HepG2 (cell line): Measurements from ENCODE around the gene FGF10. TPM values are rescaled to one million over a fixed set of nuclear protein-coding genes. Genes with fewer than 3 reads are reported as not detected.

ENCODE experiments used
- ATAC-seq: fragments of 200-7000 bp; cut with Tn5 transposase; 3 replicates; pipeline ENCODE4 v1.9.1; 2020; ENCODE audit warnings: mild to moderate bottlenecking, moderate library complexity
- BruUV-seq: library from RNA; stranded (reverse); fragments of 400-500 nt; replicated peaks from 2 replicates; lab custom pipeline; 2021; lab: Mats Ljungman, UMichigan
- CTCF ChIA-PET: fragments of 300-600 bp; formaldehyde crosslinking; extraction: SDS; loops from one replicate; lab custom pipeline; 2021; ENCODE audit warnings: low total read pairs, inconsistent platforms, low intra/inter-chr PET ratio; lab: Yijun Ruan, JAX
- POLR2A ChIA-PET: fragments of 350-600 bp; sonication (Branson Sonifier 250); formaldehyde crosslinking; loops from one replicate; lab custom pipeline; 2020; ENCODE audit warnings: antibody characterized with exemption, inconsistent platforms; lab: Yijun Ruan, JAX
- DNase-seq: peaks from one replicate; pipeline ENCODE4 v3.0.0-alpha.2; 2015; ENCODE audit warnings: low spot score
- FAIRE-seq: peaks from 3 replicates; lab custom pipeline; 2011; peaks lifted over from hg19 to GRCh38; lab: Jason Lieb, UNC
- H2AFZ ChIP-seq: one replicate; pipeline ENCODE4 v1.6.1; 2011; ENCODE audit warnings: low read length, inconsistent platforms
- H3K27ac ChIP-seq: fragments of 300-600 bp; 3 replicates; pipeline ENCODE4 v1.8.0; 2011; ENCODE audit warnings: mixed run types, mild to moderate bottlenecking, mixed read lengths, low read length, inconsistent platforms; ENCODE audit not compliant: insufficient read depth; ENCODE audit errors: extremely low read length
- H3K27me3 ChIP-seq, 2 experiments: fragments of 200-600 bp in 1 of 2; 2 replicates in 1 of 2; 3 replicates in 1 of 2; pipeline versions ENCODE4 v1.6.0 to v1.8.0; 2011; ENCODE audit warnings: low read length in 2 of 2, mild to moderate bottlenecking in 2 of 2, moderate library complexity in 2 of 2, inconsistent platforms in 1 of 2; ENCODE audit not compliant: insufficient read depth in 2 of 2, control insufficient read depth in 1 of 2
- H3K36me3 ChIP-seq, 2 experiments: fragments of 200-600 bp in 1 of 2; replicated peaks in 1 of 2; 2 replicates in 1 of 2; 3 replicates in 1 of 2; pipeline versions ENCODE4 v1.5.1 to v1.8.0; 2011; ENCODE audit warnings: low read length in 2 of 2, inconsistent platforms in 1 of 2; ENCODE audit not compliant: insufficient read depth in 2 of 2, control insufficient read depth in 1 of 2
- H3K4me1 ChIP-seq: 2 replicates; pipeline ENCODE4 v1.5.1; 2012; ENCODE audit warnings: low read length, inconsistent platforms; ENCODE audit not compliant: insufficient read depth
- H3K4me2 ChIP-seq: 2 replicates; pipeline ENCODE4 v1.6.0; 2011; ENCODE audit warnings: low read depth, low read length, inconsistent platforms
- H3K4me3 ChIP-seq, 3 experiments: fragments of 200-600 bp in 1 of 3; sonication (generic), shearing (Covaris generic) in 1 of 3; replicated peaks in 1 of 3; 2 replicates each; pipeline ENCODE4 v1.5.1; 2011 to 2016; ENCODE audit warnings: low read length in 3 of 3, inconsistent platforms in 2 of 3, low read depth in 2 of 3, mild to moderate bottlenecking in 2 of 3, control low read depth in 1 of 3, mixed read lengths in 1 of 3; ENCODE audit not compliant: insufficient read depth in 1 of 3
- H3K79me2 ChIP-seq: one replicate; pipeline ENCODE4 v1.6.1; 2011; ENCODE audit warnings: low read length, inconsistent platforms; ENCODE audit not compliant: insufficient read depth
- H3K9ac ChIP-seq: 2 replicates; pipeline ENCODE4 v1.6.0; 2011; ENCODE audit warnings: mild to moderate bottlenecking, low read depth, low read length, inconsistent platforms; ENCODE audit not compliant: insufficient read depth
- H3K9me3 ChIP-seq: 2 replicates; pipeline ENCODE4 v1.5.1; 2012; ENCODE audit warnings: mild to moderate bottlenecking, low read length
- H4K20me1 ChIP-seq: 2 replicates; pipeline ENCODE4 v1.6.0; 2011; ENCODE audit warnings: inconsistent platforms, mild to moderate bottlenecking, low read length, moderate library complexity; ENCODE audit not compliant: insufficient read depth
- AGO2 ChIP-seq: fragments of 200-400 bp; formaldehyde crosslinking; optimal IDR thresholded peaks from 2 replicates; pipeline ENCODE3; 2017; ENCODE audit warnings: mild to moderate bottlenecking, low read depth, low read length, moderate library complexity
- DDIT3 ChIP-seq: sonication (generic); formaldehyde crosslinking; IDR thresholded peaks from 2 replicates; pipeline ENCODE4 v1.4.0; 2020; ENCODE audit warnings: mild to moderate bottlenecking, missing genetic modification reagents
- EEA1 ChIP-seq: sonication (generic); formaldehyde crosslinking; IDR thresholded peaks from 2 replicates; pipeline ENCODE4 v1.5.1; 2020; ENCODE audit warnings: mild to moderate bottlenecking, missing genetic modification reagents, borderline replicate concordance
- EED ChIP-seq: sonication (generic); formaldehyde crosslinking; IDR thresholded peaks from 2 replicates; pipeline ENCODE4 v1.5.0; 2020; ENCODE audit warnings: mild to moderate bottlenecking, missing genetic modification reagents
- FOXA3 ChIP-seq: IDR thresholded peaks from 2 replicates; pipeline ENCODE4 v1.6.1; 2016; ENCODE audit warnings: missing genetic modification reagents, missing compliant biosample characterization
- GRHL1 ChIP-seq: sonication (generic); formaldehyde crosslinking; conservative IDR thresholded peaks from 2 replicates; pipeline ENCODE4 v1.8.0; 2022; ENCODE audit warnings: missing genetic modification reagents
- GTF3A ChIP-seq: sonication (generic); formaldehyde crosslinking; conservative IDR thresholded peaks from 2 replicates; pipeline ENCODE4 v1.4.0; 2020; ENCODE audit warnings: mild to moderate bottlenecking, missing genetic modification reagents
- KLF11 ChIP-seq: IDR thresholded peaks from 2 replicates; pipeline ENCODE4 v1.6.1; 2016; ENCODE audit warnings: missing compliant biosample characterization
- KLF13 ChIP-seq: sonication (generic); formaldehyde crosslinking; IDR thresholded peaks from 2 replicates; pipeline ENCODE4 v1.4.0; 2020; ENCODE audit warnings: mild to moderate bottlenecking, missing genetic modification reagents
- MIER2 ChIP-seq: IDR thresholded peaks from 2 replicates; pipeline ENCODE4 v1.6.1; 2016; ENCODE audit warnings: missing biosample characterization, missing genetic modification reagents
- NRL ChIP-seq: sonication (generic); formaldehyde crosslinking; IDR thresholded peaks from 2 replicates; pipeline ENCODE4 v1.5.0; 2020; ENCODE audit warnings: missing genetic modification reagents, mild to moderate bottlenecking, moderate library complexity, borderline replicate concordance
- PATZ1 ChIP-seq: sonication (generic); formaldehyde crosslinking; IDR thresholded peaks from 2 replicates; pipeline ENCODE4 v1.4.0; 2020; ENCODE audit warnings: missing genetic modification reagents
- RFX5 ChIP-seq: IDR thresholded peaks from 2 replicates; pipeline ENCODE4 v1.6.1; 2011; ENCODE audit warnings: low read depth, low read length, improper control_type of control experiment
- SIX1 ChIP-seq: sonication (generic); formaldehyde crosslinking; IDR thresholded peaks from 2 replicates; pipeline ENCODE4 v1.4.0; 2020; ENCODE audit warnings: missing genetic modification reagents, borderline replicate concordance
- SMAD9 ChIP-seq: sonication (generic); formaldehyde crosslinking; IDR thresholded peaks from 2 replicates; pipeline ENCODE4 v1.5.1; 2020; ENCODE audit warnings: mild to moderate bottlenecking, missing genetic modification reagents
- SNAPC5 ChIP-seq: sonication (generic); formaldehyde crosslinking; IDR thresholded peaks from 2 replicates; pipeline ENCODE4 v1.8.1; 2023; ENCODE audit warnings: mild to moderate bottlenecking, missing genetic modification reagents, borderline replicate concordance
- ZC3H4 ChIP-seq: sonication (generic); formaldehyde crosslinking; IDR thresholded peaks from 2 replicates; pipeline ENCODE4 v1.4.0; 2020; ENCODE audit warnings: missing genetic modification reagents, borderline replicate concordance
- ZFP37 ChIP-seq: sonication (generic); formaldehyde crosslinking; IDR thresholded peaks from 2 replicates; pipeline ENCODE4 v1.4.0; 2020; ENCODE audit warnings: missing genetic modification reagents, borderline replicate concordance
- ZNF253 ChIP-seq: sonication (generic); formaldehyde crosslinking; IDR thresholded peaks from 2 replicates; pipeline ENCODE4 v1.8.0; 2022; ENCODE audit warnings: mild to moderate bottlenecking, missing genetic modification reagents, borderline replicate concordance
- ZNF333 ChIP-seq: sonication (generic); formaldehyde crosslinking; IDR thresholded peaks from 2 replicates; pipeline ENCODE4 v1.4.0; 2020; ENCODE audit warnings: mild to moderate bottlenecking, missing genetic modification reagents, borderline replicate concordance
- ZNF33B ChIP-seq: sonication (generic); formaldehyde crosslinking; IDR thresholded peaks from 2 replicates; pipeline ENCODE4 v1.5.1; 2020; ENCODE audit warnings: mild to moderate bottlenecking, missing genetic modification reagents
- ZNF572 ChIP-seq: sonication (generic); formaldehyde crosslinking; IDR thresholded peaks from 2 replicates; pipeline ENCODE4 v1.5.1; 2020; ENCODE audit warnings: mild to moderate bottlenecking, missing genetic modification reagents
- in situ Hi-C: cut with HindIII; loops from 2 replicates; pipeline ENCODE4 v1.10.0; 2017; ENCODE audit warnings: low pct_unique_long_range_greater_than_20kb; ENCODE audit not compliant: extremely low pct_ligation_motif_present
- intact Hi-C: fragments of 100-400 bp; cut with micrococcal nuclease; formaldehyde crosslinking; loops from one replicate; pipeline ENCODE4 v1.10.0; 2022; ENCODE audit not compliant: unreplicated experiment
- polyA plus RNA-seq, 8 experiments: library from polyadenylated mRNA; depleted of rRNA in 3 of 8; stranded (reverse) in 7 of 8; unstranded in 1 of 8; fragments of >200 nt; fragmentation: Illumina TruSeq in 4 of 8; extraction: Trizol in 4 of 8; gene quantifications; 2 replicates each; pipeline versions ENCODE4 v1.2.1 to v1.2.3, GENCODE V29; 2011 to 2016; ENCODE audit warnings: low read depth in 4 of 8, missing spikeins in 1 of 8, mixed read lengths in 1 of 8; ENCODE audit not compliant: insufficient read depth in 1 of 8
- total RNA-seq, 5 experiments: library from RNA; depleted of rRNA; stranded (reverse); fragments of >200 nt; fragmentation: Illumina TruSeq; extraction: Trizol; gene quantifications; 2 replicates each; pipeline ENCODE4 v1.2.3, GENCODE V29; 2016; ENCODE audit warnings: low read depth in 1 of 5

The FGF10 gene
- total and polyA plus RNA-seq, 2 of the 13 experiments (the other 11 are each of a cell fraction or from before 2014, with no cell fraction given) = not detected

GRCh38 chr5:44265713-44266112, 123.5 kb downstream of the FGF10 start (continued):
- TF ChIP-seq RFX5 (no peak), SMAD9 (CRISPR knock-in tag) (no peak), SNAPC5 (CRISPR knock-in tag) (no peak)
- TF ChIP-seq, all 625 proteins: peak for 0

GRCh38 chr5:44260793-44261192, 128.4 kb downstream of the FGF10 start:
- in situ Hi-C loops = no loop called here
- H3K27ac ChIP-seq = no peak overlapping the region
- BruUV-seq = no TSS peak
- H3K4me3 ChIP-seq = no peak overlapping the region
- H3K27me3 ChIP-seq = no peaks in the 10 kb centered on the region
- no peak for ATAC-seq
- H3K4me1 ChIP-seq = no peaks in the 10 kb centered on the region
- no peak for DNase-seq
- no peaks in the 10 kb centered on the region for H4K20me1 ChIP-seq
- intact Hi-C loops = no loop called here
- no peak overlapping the region for H2AFZ ChIP-seq
- H3K79me2 ChIP-seq = no peaks in the 10 kb centered on the region
- H3K9ac ChIP-seq = no peak overlapping the region
- CTCF ChIA-PET = no interaction called here
- no peaks in the 10 kb centered on the region for H3K36me3 ChIP-seq
- POLR2A ChIA-PET = no interaction called here
- no peak for TF ChIP-seq KLF13 (CRISPR knock-in tag)
- no peak for TF ChIP-seq GTF3A (CRISPR knock-in tag)
- no peak for TF ChIP-seq GRHL1
- no peak for TF ChIP-seq KLF11 (CRISPR knock-in tag)
- TF ChIP-seq EEA1 = no peak
- no peak for TF ChIP-seq ZNF333 (CRISPR knock-in tag)
- no peak for TF ChIP-seq PATZ1 (CRISPR knock-in tag)
- no peak for TF ChIP-seq AGO2
- no peak for TF ChIP-seq NRL
- TF ChIP-seq DDIT3 = no peak
- TF ChIP-seq MIER2 (CRISPR knock-in tag) = no peak
- no peak for TF ChIP-seq ZNF253 (CRISPR knock-in tag)
- TF ChIP-seq ZC3H4 = no peak
- TF ChIP-seq ZFP37 = no peak
- no peak for TF ChIP-seq FOXA3 (CRISPR knock-in tag)
- TF ChIP-seq ZNF33B = no peak
- TF ChIP-seq SIX1 = no peak
- TF ChIP-seq ZNF572 = no peak
- no peak for TF ChIP-seq EED (CRISPR knock-in tag)
- H3K4me2 ChIP-seq = no peak overlapping the region
- FAIRE-seq = no peak
- H3K9me3 ChIP-seq = no peaks in the 10 kb centered on the region
